ENCODE data around the gene DPP9. TPM values are rescaled to one million over a fixed set of nuclear protein-coding genes. Genes with fewer than 3 reads are reported as not detected.

The DPP9 gene
- total and polyA plus RNA-seq, 2 of the 8 experiments (the other 6 are each of a cell fraction or from before 2014, with no cell fraction given), result 11.6 to 40.7 TPM

GRCh38 chr19:4758659-4759058, 35.0 kb upstream of the DPP9 start:
- Histone ChIP-seq H3K36me3 (ENCODE audit: control insufficient read depth in 2 of 4, insufficient read depth in 4 of 4, low read length in 3 of 4) (no peaks in the 10 kb centered on the region), H3K27me3 (replicated peaks in 1 of 4; ENCODE audit: control insufficient read depth in 3 of 4, extremely low read depth in 1 of 4, insufficient read depth in 3 of 4, low read length in 3 of 4) (peaks cover 0 to 10% (median 6%) of the 10 kb centered on the region in 4 experiments; a peak in 5 of 7 replicates), H2BK15ac (ENCODE audit: low read length) (no peak overlapping the region), H3K27ac (ENCODE audit: low read depth, low read length) (no peak overlapping the region), H4K91ac (replicated peaks; ENCODE audit: insufficient read length, low read length) (no peak overlapping the region), H3K23ac (ENCODE audit: insufficient read length) (no peak overlapping the region), H3K4ac (replicated peaks; ENCODE audit: insufficient read length, low read depth, low read length) (no peak overlapping the region), H3K18ac (ENCODE audit: extremely low read depth, low read length) (no peak overlapping the region), H2BK20ac (ENCODE audit: low read length) (no peak overlapping the region), H3K9me3 (ENCODE audit: insufficient read depth in 2 of 2, low read depth in 1 of 2, low read length in 1 of 2) (no peaks in the 10 kb centered on the region), H2AK5ac (ENCODE audit: low read depth, low read length) (no peak overlapping the region), H3K9ac (replicated peaks in 1 of 4; ENCODE audit: extremely low read depth in 1 of 4, low read depth in 3 of 4, low read length in 3 of 4) (no peak overlapping the region), H3K23me2 (ENCODE audit: low read depth, low read length) (peaks cover 5% of the 10 kb centered on the region; the same call in 1 of the 2 replicates), H3K4me3 (ENCODE audit: extremely low read depth in 1 of 4, insufficient read depth in 2 of 4, low read depth in 3 of 4, low read length in 4 of 4) (no peak overlapping the region), H3K4me2 (ENCODE audit: insufficient read depth in 1 of 2, low read depth in 2 of 2, low read length in 2 of 2) (no peak overlapping the region; a peak in 1 of 4 replicates), H4K8ac (ENCODE audit: extremely low read depth, insufficient read depth, low read length) (no peak overlapping the region), H4K20me1 (replicated peaks in 1 of 2; ENCODE audit: control insufficient read depth in 1 of 2, insufficient read depth in 2 of 2, low read length in 2 of 2) (no peaks in the 10 kb centered on the region), H4K5ac (ENCODE audit: insufficient read length, low read depth, low read length) (no peak overlapping the region), H2AFZ (ENCODE audit: low read length) (no peak overlapping the region), H3K79me1 (ENCODE audit: low read depth, low read length) (no peaks in the 10 kb centered on the region), H2BK5ac (ENCODE audit: low read depth, low read length) (no peak overlapping the region), H3K79me2 (ENCODE audit: control insufficient read depth in 1 of 2, insufficient read depth in 2 of 2, low read length in 2 of 2) (no peaks in the 10 kb centered on the region), H2BK12ac (ENCODE audit: low read depth, low read length) (no peak overlapping the region), H2BK120ac (replicated peaks; ENCODE audit: low read depth, low read length) (no peak overlapping the region), H3K14ac (ENCODE audit: insufficient read length) (no peak overlapping the region), H3K4me1 (replicated peaks in 1 of 4; ENCODE audit: control insufficient read depth in 3 of 4, insufficient read depth in 4 of 4, low read length in 3 of 4) (peaks cover 0 to 3% (median 2%) of the 10 kb centered on the region in 4 experiments; a peak in 3 of 7 replicates), H3K56ac (replicated peaks; ENCODE audit: insufficient read length, low read depth, low read length) (no peak overlapping the region)
- no peak for TF ChIP-seq CBX5 (IDR thresholded peaks at IDR 0.05; ENCODE audit: low read depth, low read length)
- TF ChIP-seq ASH2L (IDR thresholded peaks at IDR 0.05; ENCODE audit: low read length), result no peak
- TF ChIP-seq RNF2 (IDR thresholded peaks at IDR 0.05; ENCODE audit: borderline replicate concordance, low read depth, low read length, missing control alignments, poor library complexity, severe bottlenecking), result no peak
- DNase-seq (ENCODE audit: low read depth in 1 of 2, low spot score in 2 of 2) (no peak), FAIRE-seq (no peak)
- POLR2A ChIA-PET (ENCODE audit: partially characterized antibody), result interaction anchor here (3.1 kb wide), 1 partner anchor 10 kb away, joined by 22 read pairs; no protein-coding TSS in a partner anchor
- CTCF ChIA-PET (ENCODE audit: partially characterized antibody), result interaction anchor here (0.7 to 2.8 kb wide), 3 partner anchors 10 to 243 kb away, joined by 3 to 10 read pairs (median 3); partner anchors contain the start of gene FEM1A
- 67% methylated on average over 5 of the region's 5 CpGs; no CpG with 5 or more reads in 1 of the 2 experiments for WGBS, 2 experiments (ENCODE audit: extremely low coverage in 1 of 2, insufficient coverage in 1 of 2, insufficient read length in 1 of 2, insufficient replicate concordance in 2 of 2, low coverage in 1 of 2, low lambda C conversion rate in 2 of 2, missing lambda C conversion rate in 1 of 2)
